K562 (cell line): Measurements from ENCODE around the gene SCAMP3. TPM values are rescaled to one million over a fixed set of nuclear protein-coding genes. Genes with fewer than 3 reads are reported as not detected.
A peak's percentile ranks its signal among the peaks of the same experiment; 100 is the strongest.

ENCODE experiments used
- BMI1 ChIP-seq: fragments of 150-350 bp; IDR thresholded peaks from 2 replicates; pipeline ENCODE4 v1.6.1; 2014; ENCODE audit warnings: low read length
- BRD4 ChIP-seq: fragments of 200-600 bp; sonication (generic); IDR thresholded peaks from 2 replicates; pipeline ENCODE4 v1.6.1; 2017; ENCODE audit warnings: inconsistent platforms
- CBFA2T3 ChIP-seq: fragments of 450-650 bp; IDR thresholded peaks from 2 replicates; pipeline ENCODE4 v1.6.1; 2017
- GABPA ChIP-seq: fragments of 200-800 bp; sonication (Bioruptor generic); conservative IDR thresholded peaks from 2 replicates; pipeline ENCODE4 v1.6.1; 2016; ENCODE audit warnings: low read depth, missing genetic modification characterization, missing compliant biosample characterization
- HEY1 ChIP-seq: fragments of 250-450 bp; sonication (Bioruptor Pico); IDR thresholded peaks from 2 replicates; pipeline ENCODE4 v1.5.0; 2020; ENCODE audit warnings: mild to moderate bottlenecking, moderate library complexity, borderline replicate concordance
- HINFP ChIP-seq: fragments of 450-650 bp; conservative IDR thresholded peaks from 2 replicates; pipeline ENCODE4 v1.6.1; 2016; ENCODE audit warnings: missing genetic modification characterization, low read depth, mild to moderate bottlenecking, control low read depth, missing compliant biosample characterization
- KAT2B ChIP-seq: IDR thresholded peaks from one replicate; pipeline ENCODE4 v1.6.1; 2012; ENCODE audit warnings: low read depth, mild to moderate bottlenecking, control low read depth, inconsistent platforms, low read length, moderate library complexity
- MCM5 ChIP-seq: fragments of 450-650 bp; IDR thresholded peaks from 2 replicates; pipeline ENCODE4 v1.6.1; 2016; ENCODE audit warnings: low read depth
- MYBL2 ChIP-seq, 2 experiments: fragments of 450-650 bp in 1 of 2; sonication (generic) in 1 of 2; formaldehyde crosslinking in 1 of 2; IDR thresholded peaks; 2 replicates each; pipeline versions ENCODE4 v1.6.1 to v1.8.1; 2017 to 2022; ENCODE audit warnings: borderline replicate concordance in 1 of 2, inconsistent platforms in 1 of 2, low read depth in 1 of 2, mild to moderate bottlenecking in 1 of 2, missing genetic modification reagents in 1 of 2, moderate library complexity in 1 of 2
- MYNN ChIP-seq, 2 experiments: sonication (generic); formaldehyde crosslinking in 1 of 2; IDR thresholded peaks; 2 replicates each; pipeline versions ENCODE4 v1.5.0 to v1.6.1; 2016 to 2020; ENCODE audit warnings: antibody characterized with exemption in 1 of 2, missing genetic modification reagents in 1 of 2
- NEUROD1 ChIP-seq: fragments of 150-350 bp; IDR thresholded peaks from 2 replicates; pipeline ENCODE4 v1.6.1; 2014; ENCODE audit warnings: borderline replicate concordance, low read length, low read depth; ENCODE audit not compliant: partially characterized antibody
- NFIC ChIP-seq: fragments of 450-650 bp; IDR thresholded peaks from 2 replicates; pipeline ENCODE4 v1.6.1; 2017; ENCODE audit warnings: mild to moderate bottlenecking, inconsistent platforms
- RAD21 ChIP-seq, 2 experiments: fragments of 250-450 bp in 1 of 2; fragments of 450-650 bp in 1 of 2; sonication (Bioruptor Pico) in 1 of 2; formaldehyde crosslinking in 1 of 2; IDR thresholded peaks in 1 of 2; conservative IDR thresholded peaks in 1 of 2; 2 replicates each; pipeline versions ENCODE4 v1.4.0 to v1.8.0; 2020 to 2022; ENCODE audit warnings: mild to moderate bottlenecking in 2 of 2, moderate library complexity in 1 of 2
- RFX5 ChIP-seq: IDR thresholded peaks from 2 replicates; pipeline ENCODE4 v1.6.1; 2011; ENCODE audit warnings: low read depth, mild to moderate bottlenecking, improper control_type of control experiment, low read length
- SNRNP70 ChIP-seq: fragments of 200-400 bp; formaldehyde crosslinking; optimal IDR thresholded peaks from 2 replicates; pipeline ENCODE3; 2017; ENCODE audit warnings: low read depth, low read length
- TFAP4 ChIP-seq: sonication (generic); formaldehyde crosslinking; IDR thresholded peaks from 2 replicates; pipeline ENCODE4 v1.8.0; 2022; ENCODE audit warnings: missing genetic modification reagents, mild to moderate bottlenecking, moderate library complexity, borderline replicate concordance
- ZBTB8A ChIP-seq: fragments of 450-650 bp; IDR thresholded peaks from 2 replicates; pipeline ENCODE4 v1.6.1; 2018; ENCODE audit warnings: mild to moderate bottlenecking, moderate library complexity; ENCODE audit not compliant: partially characterized antibody
- ZFP1 ChIP-seq: fragments of 450-650 bp; formaldehyde crosslinking; IDR thresholded peaks from 2 replicates; pipeline ENCODE4 v1.4.0; 2020; ENCODE audit warnings: mild to moderate bottlenecking, mixed read lengths
- ZFP30 ChIP-seq: fragments of 250-450 bp; sonication (Bioruptor Pico); IDR thresholded peaks from 2 replicates; pipeline ENCODE4 v1.8.0; 2022; ENCODE audit warnings: moderate library complexity, mild to moderate bottlenecking, inconsistent platforms, borderline replicate concordance
- ZKSCAN3 ChIP-seq: fragments of 250-450 bp; sonication (Bioruptor Pico); IDR thresholded peaks from 2 replicates; pipeline ENCODE4 v1.4.0; 2020
- ZNF175 ChIP-seq: fragments of 200-800 bp; sonication (Bioruptor generic); IDR thresholded peaks from 2 replicates; pipeline ENCODE4 v1.6.1; 2016; ENCODE audit warnings: low read depth, mild to moderate bottlenecking, missing genetic modification characterization, missing compliant biosample characterization
- ZNF197 ChIP-seq: fragments of 200-800 bp; sonication (Bioruptor generic); IDR thresholded peaks from 2 replicates; pipeline ENCODE4 v1.6.1; 2016; ENCODE audit warnings: low read depth, missing genetic modification characterization, missing compliant biosample characterization
- ZNF395 ChIP-seq: fragments of 200-800 bp; sonication (Bioruptor generic); IDR thresholded peaks from 2 replicates; pipeline ENCODE4 v1.6.1; 2017; ENCODE audit warnings: missing genetic modification characterization, missing compliant biosample characterization
- ZNF41 ChIP-seq: fragments of 250-450 bp; sonication (Bioruptor Pico); conservative IDR thresholded peaks from 2 replicates; pipeline ENCODE4 v1.4.0; 2020; ENCODE audit warnings: mild to moderate bottlenecking
- ZNF778 ChIP-seq: fragments of 450-650 bp; formaldehyde crosslinking; IDR thresholded peaks from 2 replicates; pipeline ENCODE4 v1.4.0; 2020; ENCODE audit warnings: mild to moderate bottlenecking, moderate library complexity
- polyA plus RNA-seq, 8 experiments: library from polyadenylated mRNA; depleted of rRNA in 4 of 8; stranded (reverse) in 5 of 8; unstranded in 3 of 8; fragments of >200 nt; fragmentation: Nextera tagmentation in 2 of 8; fragmentation: Illumina TruSeq in 1 of 8; extraction: Ambion mirVana in 2 of 8; extraction: Trizol in 1 of 8; gene quantifications; 2 replicates each; pipeline versions ENCODE4 v1.2.1 to v1.2.3, GENCODE V29; 2011 to 2014; ENCODE audit warnings: inconsistent platforms in 1 of 8, missing spikeins in 1 of 8
- total RNA-seq, 7 experiments: library from RNA; depleted of rRNA in 6 of 7; stranded (reverse); fragments of >200 nt in 6 of 7; fragmentation: Illumina TruSeq in 2 of 7; extraction: Trizol in 2 of 7; gene quantifications; 2 replicates each; pipeline versions ENCODE4 v1.2.1 to v1.2.3, GENCODE V29; 2011 to 2021; ENCODE audit warnings: low replicate concordance in 1 of 7

Gene SCAMP3
- total and polyA plus RNA-seq, 9 of the 15 experiments (the other 6 are each of a cell fraction or from before 2014, with no cell fraction given) = 14.2 to 131 (median 86.1) TPM

DNA sequence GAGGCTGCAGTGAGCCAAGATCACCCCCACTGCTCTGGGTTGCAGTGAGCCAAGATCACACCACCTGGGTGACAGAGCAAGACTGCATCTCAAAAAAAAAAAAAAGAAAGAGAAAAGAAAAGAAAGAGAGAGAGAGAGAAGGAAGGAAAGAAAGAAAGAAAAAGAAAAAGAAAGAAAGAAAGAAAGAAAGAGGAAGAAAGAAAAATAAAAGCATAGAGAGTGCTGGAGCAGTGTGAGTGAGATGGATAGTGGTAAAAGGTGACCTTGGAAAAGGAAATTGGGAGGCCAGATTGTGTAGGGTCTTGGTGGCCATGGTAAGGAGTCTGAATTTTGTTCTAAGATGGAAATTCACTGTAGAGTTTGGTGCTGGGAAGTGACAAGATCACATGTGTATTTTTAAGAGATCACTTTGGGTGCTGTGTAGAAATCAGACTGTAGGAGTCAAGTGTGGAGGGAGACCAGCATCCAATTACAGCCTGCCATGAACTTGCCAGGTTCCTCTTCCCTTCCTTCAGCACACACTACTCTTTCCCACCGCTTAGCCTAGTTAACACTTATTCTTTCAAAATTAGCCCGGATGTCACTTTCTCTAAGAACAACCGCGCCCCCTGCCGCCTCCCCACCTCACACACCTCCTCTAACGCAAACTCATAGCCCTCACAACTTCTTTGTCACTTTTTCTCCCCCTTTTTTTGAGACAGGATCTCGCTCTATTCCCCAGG is 35.8 kb downstream of the SCAMP3 start (continued):
- 0 out of 2 replicates have a peak, but pooled peaks have one; percentile 18 for TF ChIP-seq MYBL2 (IDR thresholded peaks at IDR 0.05; ENCODE audit: low read depth)
- TF ChIP-seq MYBL2 (CRISPR knock-in tag; IDR thresholded peaks at IDR 0.05; ENCODE audit: borderline replicate concordance) = no peak
- no peak for TF ChIP-seq TFAP4 (CRISPR knock-in tag)
- TF ChIP-seq ZFP1 (CRISPR knock-in tag) = no peak
- TF ChIP-seq MYNN (IDR thresholded peaks at IDR 0.05) = no peak; the same call in 1 of the 2 replicates
- no peak for TF ChIP-seq MYNN (CRISPR knock-in tag; IDR thresholded peaks at IDR 0.05)
- no peak for TF ChIP-seq CBFA2T3
- TF ChIP-seq BRD4 = no peak
- no peak for TF ChIP-seq ZNF395 (CRISPR knock-in tag)
- TF ChIP-seq ZNF197 = no peak
- TF ChIP-seq ZNF778 (CRISPR knock-in tag) = no peak
- 0 out of 2 replicates have a peak, but pooled peaks have one; percentile 48 for TF ChIP-seq HINFP (tag)
- TF ChIP-seq ZBTB8A = no peak
- TF ChIP-seq KAT2B = no peak
- no peak for TF ChIP-seq NFIC
- no peak for TF ChIP-seq ZKSCAN3 (CRISPR knock-in tag)
- no peak for TF ChIP-seq MCM5
- no peak for TF ChIP-seq GABPA (tag)
- TF ChIP-seq NEUROD1 = peak; percentile 68
- no peak; the same call in 1 of the 2 replicates for TF ChIP-seq ZNF175 (CRISPR knock-in tag)
- peak; percentile 76 to 79 for TF ChIP-seq RAD21 (CRISPR knock-in tag; conservative IDR thresholded peaks at IDR 0.05 in 1 of 2, IDR thresholded peaks at IDR 0.05 in 1 of 2)
- no peak for TF ChIP-seq ZNF41 (CRISPR knock-in tag)
- no peak for TF ChIP-seq HEY1 (CRISPR knock-in tag)
- 0 out of 2 replicates have a peak, but pooled peaks have one; percentile 17 for TF ChIP-seq RFX5
- TF ChIP-seq SNRNP70 = no peak
- no peak for TF ChIP-seq BMI1
- TF ChIP-seq ZFP30 (CRISPR knock-in tag) = no peak
